Activated CD4-positive, CD25-positive, alpha-beta regulatory T cell treated with anti-CD3 and anti-CD28 coated beads, Interleukin-2, amount 50 U/mL, for 16 hours (primary cell): Measurements from ENCODE around the gene ANKRD34C.
A peak's percentile ranks its signal among the peaks of the same experiment; 100 is the strongest.
"Not testable (repeated sequence)": the region's sequence is repeated elsewhere in the genome, so short reads cannot be mapped to it uniquely, and the experiment has no call there.

ENCODE experiments used
- DNase-seq: peaks from one replicate; pipeline ENCODE4 v3.0.0-alpha.2; 2020; ENCODE audit warnings: low read depth, low spot score

Gene ANKRD34C

GRCh38 chr15:79310985-79311900 lies 28.7 kb downstream of the ANKRD34C start, which contains the start of gene TMED3:
Gene TMED3, plus strand, starts transcription at chr15:79311112. Its CDS starts 138 bp downstream, at chr15:79311250.
- peak; percentile 53 for DNase-seq

DNA sequence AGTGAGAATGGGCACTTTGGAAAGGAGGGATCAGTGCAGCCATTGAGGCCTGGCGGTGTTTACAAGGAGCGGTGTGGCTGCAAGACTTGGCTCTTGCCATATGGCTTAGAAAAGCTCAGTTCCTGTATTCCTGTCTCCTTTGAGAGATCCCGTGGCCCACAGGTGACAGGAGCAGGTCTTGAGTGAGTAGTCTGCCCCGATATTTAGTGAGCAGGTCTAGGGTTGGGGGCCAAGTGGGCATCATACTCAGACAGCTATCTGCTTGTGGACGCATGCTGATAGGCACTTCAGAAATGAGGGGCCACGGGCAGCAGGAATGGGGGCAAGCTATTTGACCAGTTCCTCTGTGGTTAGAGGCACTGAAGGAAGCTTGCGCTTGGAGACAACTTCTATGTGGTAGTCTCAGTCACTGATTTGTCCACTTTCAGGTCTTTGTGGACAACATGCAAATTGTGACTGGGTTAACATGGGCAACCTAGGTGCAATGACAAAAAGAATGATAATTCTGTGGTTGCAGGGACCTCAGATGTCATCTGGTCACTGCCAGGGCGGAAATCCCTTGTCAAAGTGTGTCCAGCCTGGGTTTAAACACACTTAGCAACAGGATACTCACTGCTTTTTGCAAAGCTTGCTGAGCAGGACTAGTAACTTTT lies 29.5 kb downstream of the ANKRD34C start:
- no peak for DNase-seq

GRCh38 chr15:79314186-79314585 lies 31.7 kb downstream of the ANKRD34C start:
- DNase-seq = no peak

DNA sequence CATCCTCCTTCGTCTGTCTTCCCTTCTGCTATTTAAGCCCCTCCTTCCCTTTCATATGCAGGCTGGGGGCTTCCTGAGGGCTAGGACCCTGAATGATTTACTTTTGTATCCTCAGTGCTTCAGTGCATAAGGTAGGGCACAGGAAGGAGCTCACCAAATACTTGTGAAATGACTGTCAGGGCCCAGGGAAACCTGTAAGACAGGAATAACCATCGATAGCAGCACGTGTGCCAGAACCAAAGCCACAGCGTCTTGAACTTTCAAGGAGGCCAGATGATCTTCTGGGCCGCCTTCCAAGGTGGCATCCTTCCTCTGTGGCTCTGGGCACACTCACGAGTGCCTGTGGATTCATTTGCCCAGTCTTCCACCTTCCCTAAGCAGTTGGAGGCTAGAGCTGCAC lies 32.3 kb downstream of the ANKRD34C start:
- no peak for DNase-seq

DNA sequence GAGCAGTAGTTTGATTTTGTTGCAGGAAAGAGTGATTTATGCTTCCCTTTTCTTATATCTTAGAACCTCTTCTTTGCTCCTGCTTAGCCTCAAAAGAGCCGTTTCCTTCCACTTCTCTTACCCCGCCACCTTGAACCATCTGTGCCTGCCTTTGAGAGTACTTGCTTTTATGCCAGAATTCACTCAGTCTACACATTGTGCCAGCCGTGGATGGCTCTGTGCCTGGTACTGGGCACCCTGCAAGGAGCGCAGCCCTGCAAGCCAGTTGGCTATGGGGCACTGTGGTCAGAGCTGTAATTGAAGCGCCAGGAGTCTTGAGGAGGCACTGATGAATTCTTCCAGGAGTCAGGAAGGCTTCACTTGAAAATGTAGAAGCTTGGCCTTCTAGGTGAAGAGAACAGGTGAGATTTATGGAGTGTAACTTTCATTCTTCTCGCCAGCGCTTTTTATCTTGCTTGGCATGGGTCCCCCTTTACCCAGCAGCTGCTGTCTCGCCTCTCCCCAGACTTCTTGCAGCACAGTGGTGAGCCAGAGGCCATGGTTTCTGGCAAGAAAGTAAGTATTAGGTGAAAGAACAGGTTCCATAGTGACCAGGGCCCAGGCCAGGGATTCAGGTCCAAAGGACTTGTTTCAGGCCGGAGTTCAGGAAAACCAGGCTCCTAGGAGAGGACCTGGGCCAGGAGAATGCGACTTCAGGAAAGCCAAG lies 33.3 kb downstream of the ANKRD34C start:
- DNase-seq = no peak

- no peak for DNase-seq
Measured at GRCh38 chr15:79316864-79317263, 34.3 kb downstream of the ANKRD34C start.

- not testable (repeated sequence) for DNase-seq
Measured at GRCh38 chr15:79319973-79320372, 37.5 kb downstream of the ANKRD34C start.

GRCh38 chr15:79321876-79322275 lies 39.4 kb downstream of the ANKRD34C start:
- DNase-seq = no peak

GRCh38 chr15:79322306-79322705 lies 39.8 kb downstream of the ANKRD34C start:
- DNase-seq = no peak

GRCh38 chr15:79322945-79323344 lies 40.4 kb downstream of the ANKRD34C start:
- DNase-seq = no peak

DNA sequence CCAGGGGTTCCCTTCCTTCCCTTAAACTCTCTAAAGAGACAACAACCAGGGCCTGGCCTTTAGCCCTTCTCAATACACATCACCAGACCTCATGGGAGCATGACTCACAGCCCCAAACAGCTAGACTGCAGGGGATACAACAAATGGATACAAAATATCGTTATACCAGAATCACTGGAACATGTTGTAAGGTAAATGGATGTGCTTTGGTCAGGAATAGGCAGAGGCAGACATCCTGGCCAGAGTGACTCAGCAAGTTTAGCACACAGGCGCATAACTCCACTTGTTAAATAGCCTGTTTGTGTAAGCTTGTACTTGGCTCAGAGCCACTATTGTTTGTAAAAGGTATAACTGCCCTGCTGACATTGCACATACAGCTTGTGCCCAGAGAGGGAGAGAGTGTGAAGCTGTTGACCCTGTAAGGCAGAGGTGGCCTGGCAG lies 46.7 kb downstream of the ANKRD34C start:
- no peak for DNase-seq
